HG02884 (cell line): Measurements from ENCODE around the gene CFAP97D1.
"Not testable (repeated sequence)": the region's sequence is repeated elsewhere in the genome, so short reads cannot be mapped to it uniquely, and the experiment has no call there.

Experiments
- ATAC-seq: cut with Tn5 transposase; IDR thresholded peaks from one replicate; pipeline ENCODE4 v1.9.1; 2021; ENCODE audit warnings: mild to moderate bottlenecking, moderate library complexity; ENCODE audit not compliant: unreplicated experiment

CFAP97D1 gene

GRCh38 chr17:43792668-43793067, 12.4 kb downstream of the CFAP97D1 start:
- not testable (repeated sequence) for ATAC-seq

- not testable (repeated sequence) for ATAC-seq
These were observed 17.8 kb downstream of the CFAP97D1 start for GRCh38 chr17:43798024-43798423.

GRCh38 chr17:43799047-43799446, 18.8 kb downstream of the CFAP97D1 start:
- ATAC-seq = no peak

GRCh38 chr17:43800736-43801135, 20.5 kb downstream of the CFAP97D1 start:
- ATAC-seq = no peak

- no peak for ATAC-seq
These were observed 21.6 kb downstream of the CFAP97D1 start for GRCh38 chr17:43801844-43802243.

- no peak for ATAC-seq
These were observed 23.5 kb downstream of the CFAP97D1 start for GRCh38 chr17:43803758-43804157.

- ATAC-seq = no peak
These were observed 24.9 kb downstream of the CFAP97D1 start for GRCh38 chr17:43805117-43805516.

GRCh38 chr17:43808076-43808475, 27.8 kb downstream of the CFAP97D1 start:
- no peak for ATAC-seq

- ATAC-seq = no peak
These were observed 28.9 kb downstream of the CFAP97D1 start for GRCh38 chr17:43809121-43809520.

GRCh38 chr17:43810226-43810715, 30.0 kb downstream of the CFAP97D1 start:
- ATAC-seq = no peak

GRCh38 chr17:43810823-43811222, 30.6 kb downstream of the CFAP97D1 start:
- no peak for ATAC-seq

- no peak for ATAC-seq
These were observed 32.4 kb downstream of the CFAP97D1 start for GRCh38 chr17:43812396-43813265.

- no peak for ATAC-seq
These were observed 33.2 kb downstream of the CFAP97D1 start for GRCh38 chr17:43813386-43813785.

GRCh38 chr17:43814026-43814425, 33.8 kb downstream of the CFAP97D1 start:
- no peak for ATAC-seq

GRCh38 chr17:43814714-43815113, 34.5 kb downstream of the CFAP97D1 start:
- ATAC-seq = no peak

GRCh38 chr17:43816336-43817320, 36.4 kb downstream of the CFAP97D1 start:
- no peak for ATAC-seq

- no peak for ATAC-seq
These were observed 37.6 kb downstream of the CFAP97D1 start for GRCh38 chr17:43817826-43818225.

- ATAC-seq = no peak
These were observed 38.7 kb downstream of the CFAP97D1 start for GRCh38 chr17:43818966-43819365.

GRCh38 chr17:43820759-43821158, 40.5 kb downstream of the CFAP97D1 start:
- ATAC-seq = no peak

GRCh38 chr17:43822570-43823190, 42.4 kb downstream of the CFAP97D1 start:
- no peak for ATAC-seq
